Adrenal gland (tissue), 12 donors: ENCODE results near the gene CACNA1D. TPM values are rescaled to one million over a fixed set of nuclear protein-coding genes. Genes with fewer than 3 reads are reported as not detected.

Experiments
- DNase-seq, 7 donors: peaks; one replicate each; pipeline ENCODE4 v3.0.0-alpha.2; 2019 to 2020
- H3K27ac ChIP-seq, 5 donors: fragments of 200-600 bp; sonication (generic) in 4 of 5; 1 replicate in 3 of 5; 2 replicates in 2 of 5; pipeline versions ENCODE4 v1.5.1 to v1.8.0; 2016 to 2020; ENCODE audit warnings: mild to moderate bottlenecking in 1 of 5
- H3K27me3 ChIP-seq: fragments of 200-600 bp; 2 replicates; pipeline ENCODE4 v1.8.0; 2021
- H3K36me3 ChIP-seq, 2 donors: fragments of 200-600 bp; replicated peaks in 1 of 2; 1 replicate in 1 of 2; 2 replicates in 1 of 2; pipeline versions ENCODE4 v1.5.1 to v1.8.0; 2018 to 2022
- H3K4me1 ChIP-seq, 2 donors: fragments of 200-600 bp; replicated peaks in 1 of 2; 1 replicate in 1 of 2; 2 replicates in 1 of 2; pipeline versions ENCODE4 v1.5.1 to v1.8.0; 2018 to 2021
- H3K4me3 ChIP-seq, 4 donors: fragments of 200-600 bp; sonication (generic) in 3 of 4; one replicate each; pipeline ENCODE4 v1.5.1; 2016 to 2018
- H3K9me3 ChIP-seq, 3 donors: fragments of 200-600 bp; sonication (generic) in 1 of 3; replicated peaks in 1 of 3; 1 replicate in 2 of 3; 2 replicates in 1 of 3; pipeline versions ENCODE4 v1.5.1 to v1.8.0; 2016 to 2021
- POLR2A ChIP-seq, 2 donors: fragments of 450-650 bp; IDR thresholded peaks; one replicate each; pipeline ENCODE4 v1.6.1; 2017; ENCODE audit warnings: antibody characterized with exemption in 2 of 2, mild to moderate bottlenecking in 2 of 2, moderate library complexity in 1 of 2
- WGBS, 4 donors: extraction: QIAGEN DNeasy Blood & Tissue Kit in 2 of 4; methylation state at CpG; one replicate each; pipeline versions ENCODE4 v1.1.5 to v1.1.7; 2013 to 2017; 5-methylcytosine and 5-hydroxymethylcytosine counted together
- intact Hi-C, 2 donors: fragments of 100-400 bp; cut with DNase I; formaldehyde crosslinking; loops; one replicate each; pipeline versions ENCODE4 v1.14.1 to v1.15.0; 2022 to 2023
- polyA plus RNA-seq, 3 donors: library from polyadenylated mRNA; stranded (reverse); fragments of 200-250 nt in 2 of 3; fragments of 350-450 nt in 1 of 3; fragmentation: Illumina TruSeq in 1 of 3; extraction: RNeasy Lipid Tissue Mini Kit (QIAGEN cat#74804) in 1 of 3; gene quantifications; one replicate each; pipeline ENCODE4 v1.2.3, GENCODE V29; 2013 to 2014
- total RNA-seq, 9 donors: library from RNA; depleted of rRNA in 4 of 9; stranded (reverse); fragments of >200 nt in 4 of 9; fragments of 120-200 nt in 1 of 9; fragmentation: NEBNext Ultra II Directional in 1 of 9; extraction: Animal tissue kit (Norgen Biotek cat#: 25700) in 1 of 9; gene quantifications; one replicate each; pipeline versions ENCODE4 v1.1.0 to v1.2.4, GENCODE V29; 2013 to 2023
- TF ChIP-seq, protein P1 (sequence below), 6 experiments: fragments of 450-650 bp in 4 of 6; fragments of 200-600 bp in 2 of 6; sonication (generic) in 1 of 6; IDR thresholded peaks; 1 replicate in 5 of 6; 2 replicates in 1 of 6; pipeline versions ENCODE4 v1.5.1 to v1.8.0; 2016 to 2021; ENCODE audit warnings: antibody characterized with exemption in 6 of 6, mild to moderate bottlenecking in 2 of 6, moderate library complexity in 1 of 6
- donor health status: healthy with polysubstance abuse.
- donor health status: Bipolar disorder and iron deficiency.
- donor health status: DM: yes; HTN: yes; CAD: no.
- donor health status: DM: no; HTN: no; CAD: no.
- donor health status: DM: no; HTN: no; CAD: no.
- donor health status: DM: yes; HTN: yes; CAD: no.

The CACNA1D gene
- total and polyA plus RNA-seq, 12 donors: 25.8 to 111 (median 63.0) TPM

DNA sequence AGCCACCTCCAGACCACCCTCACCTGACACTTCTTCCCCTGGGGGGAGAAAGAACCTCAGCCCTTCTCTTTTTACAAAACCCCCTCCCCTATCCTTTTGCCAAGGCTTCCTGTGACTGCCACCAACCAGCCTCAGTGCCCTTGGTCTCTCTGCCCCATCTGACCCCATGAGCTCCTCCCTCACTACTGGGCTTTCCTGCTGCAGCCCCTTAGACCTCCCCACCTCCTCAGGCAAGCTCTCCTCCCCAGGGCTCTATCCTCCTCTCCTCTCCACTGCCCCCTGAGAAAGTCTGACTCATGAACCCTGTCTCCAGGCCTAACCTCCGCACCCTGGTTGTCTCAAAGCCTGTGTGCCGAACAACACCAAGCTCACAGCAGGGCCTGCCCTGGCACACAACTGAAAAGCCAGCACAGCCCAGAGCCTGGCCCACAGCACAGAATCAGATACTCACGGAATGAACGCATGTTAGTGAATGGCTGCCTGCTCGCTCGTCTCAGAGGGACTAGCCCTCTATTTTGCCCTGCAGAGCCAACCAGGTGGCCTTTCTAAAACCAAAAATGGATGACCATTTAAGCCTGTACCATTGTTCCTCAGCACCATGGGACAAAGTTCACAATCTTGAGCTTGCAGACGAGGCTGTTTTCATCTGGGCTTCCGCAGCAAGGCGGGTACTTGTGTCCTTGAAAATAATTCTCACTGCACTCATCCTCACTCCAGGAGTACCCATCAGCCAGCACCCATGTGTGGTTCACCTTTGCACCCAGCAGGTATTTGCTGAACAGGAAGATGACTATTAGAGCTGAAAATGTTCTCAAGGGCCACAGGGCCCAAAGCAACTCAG lies 350.1 kb downstream of the CACNA1D start:
- Histone ChIP-seq H3K36me3 (no peaks in the 10 kb centered on the region), H3K4me1 (peaks cover 7 to 13% of the 10 kb centered on the region in 2 donors), H3K27me3 (no peaks in the 10 kb centered on the region), H3K4me3 (peak overlapping the region in 1 of 4 donors; percentile 90), H3K27ac (peak overlapping the region in 1 of 5 donors; percentile 78), H3K9me3 (no peaks in the 10 kb centered on the region)
- TF ChIP-seq, protein P1, sequence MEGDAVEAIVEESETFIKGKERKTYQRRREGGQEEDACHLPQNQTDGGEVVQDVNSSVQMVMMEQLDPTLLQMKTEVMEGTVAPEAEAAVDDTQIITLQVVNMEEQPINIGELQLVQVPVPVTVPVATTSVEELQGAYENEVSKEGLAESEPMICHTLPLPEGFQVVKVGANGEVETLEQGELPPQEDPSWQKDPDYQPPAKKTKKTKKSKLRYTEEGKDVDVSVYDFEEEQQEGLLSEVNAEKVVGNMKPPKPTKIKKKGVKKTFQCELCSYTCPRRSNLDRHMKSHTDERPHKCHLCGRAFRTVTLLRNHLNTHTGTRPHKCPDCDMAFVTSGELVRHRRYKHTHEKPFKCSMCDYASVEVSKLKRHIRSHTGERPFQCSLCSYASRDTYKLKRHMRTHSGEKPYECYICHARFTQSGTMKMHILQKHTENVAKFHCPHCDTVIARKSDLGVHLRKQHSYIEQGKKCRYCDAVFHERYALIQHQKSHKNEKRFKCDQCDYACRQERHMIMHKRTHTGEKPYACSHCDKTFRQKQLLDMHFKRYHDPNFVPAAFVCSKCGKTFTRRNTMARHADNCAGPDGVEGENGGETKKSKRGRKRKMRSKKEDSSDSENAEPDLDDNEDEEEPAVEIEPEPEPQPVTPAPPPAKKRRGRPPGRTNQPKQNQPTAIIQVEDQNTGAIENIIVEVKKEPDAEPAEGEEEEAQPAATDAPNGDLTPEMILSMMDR (IDR thresholded peaks at IDR 0.05): no peak
- no peak for TF ChIP-seq POLR2A (IDR thresholded peaks at IDR 0.05)
- intact Hi-C loops: no loop called here
- DNase-seq: peak in 1 of 7 donors; percentile 50
- 74 to 92% (median 90%) methylated on average over 4 to 9 of the region's 9 CpGs for WGBS, 4 donors

DNA sequence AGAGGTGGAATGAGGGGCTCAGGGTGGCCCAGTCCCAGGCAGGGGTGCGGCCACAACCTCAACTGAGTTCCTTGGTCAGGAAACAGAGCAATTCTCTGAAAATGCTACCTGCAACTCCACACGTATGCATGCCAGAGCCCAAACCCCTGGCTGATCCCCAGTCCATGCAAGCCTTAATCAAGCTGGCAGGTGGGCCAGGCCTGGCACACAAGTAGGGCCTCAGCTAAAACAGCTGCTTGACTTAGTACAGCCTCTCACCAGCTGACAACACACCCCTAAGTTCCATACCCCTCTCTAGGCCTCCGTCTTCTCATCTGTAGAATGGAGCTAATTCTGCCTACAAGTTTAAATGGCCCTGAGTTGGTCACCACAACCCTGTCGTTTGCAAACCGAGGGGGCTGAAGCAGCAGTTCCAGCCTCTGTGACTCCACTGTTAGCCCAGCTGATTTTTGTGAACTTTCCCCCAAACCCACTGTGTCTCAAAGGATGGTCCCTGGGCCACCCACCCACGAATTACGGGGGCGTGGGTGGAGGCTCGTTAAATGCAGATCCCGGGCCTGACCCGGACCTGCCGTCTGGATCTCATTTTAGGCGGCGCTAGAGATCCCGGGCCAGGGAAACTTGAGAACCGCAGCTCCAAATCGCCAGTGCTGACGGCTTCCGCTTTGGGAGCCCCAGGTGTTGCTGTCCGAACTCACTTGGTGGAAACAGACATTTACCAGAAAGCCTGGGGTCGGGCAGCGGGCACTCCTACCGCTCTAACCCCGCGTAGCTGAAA lies 350.9 kb downstream of the CACNA1D start:
- peaks cover 7 to 13% of the 10 kb centered on the region in 2 donors for H3K4me1 ChIP-seq
- 20 to 24% (median 22%) methylated on average over 11 to 25 of the region's 25 CpGs for WGBS, 4 donors
- peak overlapping the region in 2 of 4 donors; percentile 55 to 90 for H3K4me3 ChIP-seq
- intact Hi-C loops: no loop called here
- no peaks in the 10 kb centered on the region for H3K9me3 ChIP-seq
- H3K27me3 ChIP-seq: no peaks in the 10 kb centered on the region
- peak overlapping the region in 3 of 5 donors; percentile 69 to 78 (median 73) for H3K27ac ChIP-seq
- TF ChIP-seq, protein P1 (IDR thresholded peaks at IDR 0.05): peak in 4 of 6 experiments; percentile 8 to 31 (median 22)
- TF ChIP-seq POLR2A (IDR thresholded peaks at IDR 0.05): no peak
- H3K36me3 ChIP-seq: no peaks in the 10 kb centered on the region
- DNase-seq: peak; percentile 49 to 78 (median 67)

DNA sequence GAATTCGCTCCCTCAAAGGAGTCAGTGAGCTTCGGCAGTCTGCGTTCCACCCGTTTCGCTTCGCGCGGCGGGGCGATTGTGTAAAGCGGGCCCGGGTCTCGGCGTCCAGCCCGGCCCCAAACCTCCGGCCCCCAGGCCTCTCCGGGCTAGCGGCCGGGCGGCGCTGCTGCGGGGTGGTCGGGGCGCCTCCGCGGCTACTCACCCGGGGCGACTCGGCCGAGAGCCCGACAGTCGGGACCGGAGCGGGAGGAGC lies 351.4 kb downstream of the CACNA1D start:
- WGBS, 4 donors: 0 to 1% (median 1%) methylated on average over 4 to 34 of the region's 34 CpGs; no CpG with 5 or more reads in 1 of the 4 donors
- DNase-seq: no peak
- Histone ChIP-seq H3K27ac (peak overlapping the region in 3 of 5 donors; percentile 69 to 78 (median 73)), H3K27me3 (no peaks in the 10 kb centered on the region), H3K36me3 (no peaks in the 10 kb centered on the region), H3K4me3 (peak overlapping the region; percentile 20 to 90 (median 38)), H3K9me3 (no peaks in the 10 kb centered on the region), H3K4me1 (peaks cover 7 to 13% of the 10 kb centered on the region in 2 donors)
- intact Hi-C loops: no loop called here
- TF ChIP-seq, protein P1 (IDR thresholded peaks at IDR 0.05): peak in 1 of 6 experiments; percentile 3
- TF ChIP-seq POLR2A (IDR thresholded peaks at IDR 0.05): no peak
